Activated CD4-positive, alpha-beta memory T cell treated with anti-CD3 and anti-CD28 coated beads, Interleukin-2, amount 10 ng/mL, durations not matched to agents 7 days and 5 days (primary cell): ENCODE results near the gene AOC3. TPM values are rescaled to one million over a fixed set of nuclear protein-coding genes. Genes with fewer than 3 reads are reported as not detected.
"Not testable (repeated sequence)": the region's sequence is repeated elsewhere in the genome, so short reads cannot be mapped to it uniquely, and the experiment has no call there.

Source experiments
- CTCF ChIA-PET: fragments of 350-600 bp; sonication (Branson Sonifier 250); formaldehyde crosslinking; loops from one replicate; lab custom pipeline; 2021; ENCODE audit warnings: antibody characterized with exemption, inconsistent platforms; lab: Charles Lee
- POLR2A ChIA-PET: fragments of 350-600 bp; sonication (Branson Sonifier 250); formaldehyde crosslinking; loops from one replicate; lab custom pipeline; 2021; ENCODE audit warnings: antibody characterized with exemption; lab: Charles Lee
- DNase-seq: peaks from one replicate; pipeline ENCODE4 v3.0.0-alpha.2; 2020
- H3K27ac Mint-ChIP-seq: one replicate; pipeline ENCODE4 v1.8.0; 2021; ENCODE audit warnings: mild to moderate bottlenecking, mixed read lengths
- H3K27me3 Mint-ChIP-seq: one replicate; pipeline ENCODE4 v1.8.0; 2021; ENCODE audit warnings: mixed read lengths
- H3K36me3 Mint-ChIP-seq: one replicate; pipeline ENCODE4 v1.8.0; 2021; ENCODE audit warnings: low read depth, mixed read lengths
- H3K4me1 Mint-ChIP-seq: one replicate; pipeline ENCODE4 v1.8.0; 2021; ENCODE audit warnings: mixed read lengths
- H3K4me3 Mint-ChIP-seq: one replicate; pipeline ENCODE4 v1.8.0; 2021; ENCODE audit warnings: mild to moderate bottlenecking, mixed read lengths
- H3K9me3 Mint-ChIP-seq: one replicate; pipeline ENCODE4 v1.8.0; 2021; ENCODE audit warnings: mixed read lengths
- total RNA-seq, 2 experiments: library from RNA; stranded (reverse); gene quantifications; one replicate each; pipeline ENCODE4 v1.2.3, GENCODE V29; 2021

AOC3 gene
- total RNA-seq, 2 experiments from 2014 or later, result 0.50 to 0.53 TPM

- H3K4me1 Mint-ChIP-seq, H3K9me3 Mint-ChIP-seq, H3K27ac Mint-ChIP-seq, H3K36me3 Mint-ChIP-seq, CTCF ChIA-PET, H3K4me3 Mint-ChIP-seq, DNase-seq: not testable (repeated sequence)
- POLR2A ChIA-PET, result interaction anchor here (0.6 kb wide), 1 partner anchor 41 kb away, joined by 3 read pairs; no protein-coding TSS in a partner anchor
- H3K27me3 Mint-ChIP-seq, result peaks cover 27% of the 10 kb centered on the region
These were observed 23.1 kb downstream of the AOC3 start for GRCh38 chr17:42873932-42874695.

- H3K4me1 Mint-ChIP-seq, result no peaks in the 10 kb centered on the region
- H3K27me3 Mint-ChIP-seq, result peaks cover 19% of the 10 kb centered on the region
- no peaks in the 10 kb centered on the region for H3K36me3 Mint-ChIP-seq
- no peak overlapping the region for H3K27ac Mint-ChIP-seq
- no peak overlapping the region for H3K4me3 Mint-ChIP-seq
- ChIA-PET CTCF (no interaction called here), POLR2A (no interaction called here)
- H3K9me3 Mint-ChIP-seq, result no peaks in the 10 kb centered on the region
- no peak for DNase-seq
These were observed 26.0 kb downstream of the AOC3 start for GRCh38 chr17:42877037-42877436.

GRCh38 chr17:42878123-42878880 is 27.3 kb downstream of the AOC3 start:
- H3K27ac Mint-ChIP-seq, result no peak overlapping the region
- H3K27me3 Mint-ChIP-seq, result peaks cover 17% of the 10 kb centered on the region
- H3K9me3 Mint-ChIP-seq, result no peaks in the 10 kb centered on the region
- no peaks in the 10 kb centered on the region for H3K36me3 Mint-ChIP-seq
- no peak for DNase-seq
- POLR2A ChIA-PET, result no interaction called here
- no peak overlapping the region for H3K4me3 Mint-ChIP-seq
- CTCF ChIA-PET, result no interaction called here
- no peaks in the 10 kb centered on the region for H3K4me1 Mint-ChIP-seq

GRCh38 chr17:42878924-42879595 is 28.1 kb downstream of the AOC3 start:
- POLR2A ChIA-PET, result no interaction called here

DNA sequence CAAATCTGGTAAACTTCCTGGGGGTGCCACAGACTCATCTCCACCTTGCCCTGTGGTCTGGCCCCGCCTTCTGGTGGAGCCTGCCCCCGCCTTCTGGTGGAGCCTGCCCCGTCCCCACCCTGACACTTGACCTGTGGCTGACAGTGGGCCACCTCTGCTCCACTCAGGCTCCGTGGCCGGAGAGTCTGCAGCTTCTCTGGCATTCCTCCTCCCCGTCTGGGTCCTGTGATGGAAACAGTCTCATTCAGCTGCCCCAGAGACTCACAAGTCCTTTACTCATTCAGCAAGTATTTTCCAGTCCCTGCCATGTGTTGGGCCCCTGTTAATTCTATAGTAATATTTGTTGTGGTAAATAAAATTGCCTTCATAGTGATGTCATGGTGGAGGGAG is 28.6 kb downstream of the AOC3 start:
- no peak overlapping the region for H3K4me3 Mint-ChIP-seq
- no peaks in the 10 kb centered on the region for H3K4me1 Mint-ChIP-seq
- POLR2A ChIA-PET, result no interaction called here
- no peaks in the 10 kb centered on the region for H3K36me3 Mint-ChIP-seq
- no peak overlapping the region for H3K27ac Mint-ChIP-seq
- H3K27me3 Mint-ChIP-seq, result peaks cover 20% of the 10 kb centered on the region
- no peaks in the 10 kb centered on the region for H3K9me3 Mint-ChIP-seq
- DNase-seq, result no peak
- CTCF ChIA-PET, result no interaction called here

More at GRCh38 chr17:42878924-42879595, 28.1 kb downstream of the AOC3 start:
- CTCF ChIA-PET, result no interaction called here
- Mint-ChIP-seq H3K27ac (no peak overlapping the region), H3K36me3 (no peaks in the 10 kb centered on the region), H3K4me1 (no peaks in the 10 kb centered on the region), H3K4me3 (no peak overlapping the region), H3K9me3 (no peaks in the 10 kb centered on the region), H3K27me3 (peaks cover 19% of the 10 kb centered on the region)
- no peak for DNase-seq

GRCh38 chr17:42880776-42881310 is 29.8 kb downstream of the AOC3 start:
- no peak overlapping the region for H3K4me3 Mint-ChIP-seq
- no peaks in the 10 kb centered on the region for H3K36me3 Mint-ChIP-seq
- ChIA-PET CTCF (interaction anchor here (0.6 kb wide), 1 partner anchor 321 kb away, joined by 3 read pairs; no protein-coding TSS in a partner anchor), POLR2A (no interaction called here)
- no peak for DNase-seq
- peaks cover 17% of the 10 kb centered on the region for H3K27me3 Mint-ChIP-seq
- no peaks in the 10 kb centered on the region for H3K4me1 Mint-ChIP-seq
- H3K27ac Mint-ChIP-seq, result no peak overlapping the region
- H3K9me3 Mint-ChIP-seq, result no peaks in the 10 kb centered on the region

DNA sequence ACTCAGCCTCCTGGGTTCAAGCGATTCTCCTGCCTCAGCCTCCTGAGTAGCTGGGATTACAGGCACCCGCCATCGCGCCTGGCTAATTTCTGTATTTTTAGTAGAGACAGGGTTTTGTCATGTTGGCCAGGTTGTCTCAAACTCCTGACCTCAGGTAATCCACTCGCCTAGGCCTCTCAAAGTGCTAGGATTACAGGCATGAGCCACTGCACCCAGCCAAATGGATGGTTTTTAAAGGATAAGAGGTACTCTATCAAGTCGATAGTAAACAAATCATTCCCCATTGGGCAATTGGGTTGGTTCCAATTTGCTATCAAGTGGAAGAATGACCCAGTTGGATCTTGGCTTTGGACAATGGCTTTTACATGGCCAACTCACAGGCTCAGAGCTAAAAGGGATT is 30.7 kb downstream of the AOC3 start:
- H3K9me3 Mint-ChIP-seq, H3K27ac Mint-ChIP-seq, POLR2A ChIA-PET, CTCF ChIA-PET, H3K4me1 Mint-ChIP-seq, H3K4me3 Mint-ChIP-seq, H3K36me3 Mint-ChIP-seq, DNase-seq: not testable (repeated sequence)
- H3K27me3 Mint-ChIP-seq, result peaks cover 17% of the 10 kb centered on the region

GRCh38 chr17:42882166-42882565 is 31.2 kb downstream of the AOC3 start:
- no peak for DNase-seq
- Mint-ChIP-seq H3K4me1 (peaks cover 2% of the 10 kb centered on the region), H3K9me3 (no peaks in the 10 kb centered on the region), H3K4me3 (no peak overlapping the region), H3K27me3 (peaks cover 16% of the 10 kb centered on the region), H3K27ac (no peak overlapping the region), H3K36me3 (no peaks in the 10 kb centered on the region)
- POLR2A ChIA-PET, result no interaction called here
- CTCF ChIA-PET, result no interaction called here

GRCh38 chr17:42883802-42884558 is 33.0 kb downstream of the AOC3 start:
- DNase-seq, result no peak
- H3K27me3 Mint-ChIP-seq, result peaks cover 10% of the 10 kb centered on the region
- H3K27ac Mint-ChIP-seq, result no peak overlapping the region
- no peaks in the 10 kb centered on the region for H3K36me3 Mint-ChIP-seq
- no peak overlapping the region for H3K4me3 Mint-ChIP-seq
- ChIA-PET POLR2A (no interaction called here), CTCF (no interaction called here)
- H3K4me1 Mint-ChIP-seq, result peaks cover 2% of the 10 kb centered on the region
- H3K9me3 Mint-ChIP-seq, result no peaks in the 10 kb centered on the region

DNA sequence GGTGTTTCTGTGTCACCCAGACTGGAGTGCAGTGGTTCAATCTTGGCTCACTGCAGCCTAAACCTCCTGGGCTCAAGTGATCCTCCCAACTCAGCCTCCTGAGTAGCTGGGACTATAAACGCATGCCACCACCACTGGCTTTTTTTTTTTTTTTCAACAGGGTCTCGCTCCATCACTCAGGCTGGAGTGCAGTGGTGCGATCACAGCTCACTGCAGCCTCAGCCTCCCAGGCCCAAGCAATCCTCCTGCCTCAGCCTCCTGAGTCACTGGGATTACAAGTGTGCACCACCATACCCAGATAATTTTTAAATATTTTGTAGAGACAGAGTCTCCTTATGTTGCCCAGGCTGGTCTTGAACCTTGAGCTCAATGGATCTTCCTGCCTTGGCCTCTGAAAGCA is 34.8 kb downstream of the AOC3 start:
- H3K27me3 Mint-ChIP-seq, H3K4me1 Mint-ChIP-seq, DNase-seq, H3K27ac Mint-ChIP-seq, H3K4me3 Mint-ChIP-seq, POLR2A ChIA-PET, H3K9me3 Mint-ChIP-seq, H3K36me3 Mint-ChIP-seq: not testable (repeated sequence)
- CTCF ChIA-PET, result interaction anchor here (0.7 kb wide), 1 partner anchor 17 kb away, joined by 4 read pairs; no protein-coding TSS in a partner anchor

- ChIA-PET CTCF (interaction anchor here (0.7 kb wide), 2 partner anchors 18 to 256 kb away, joined by 3 to 4 read pairs; no protein-coding TSS in a partner anchor), POLR2A (no interaction called here)
- no peaks in the 10 kb centered on the region for H3K36me3 Mint-ChIP-seq
- H3K4me3 Mint-ChIP-seq, result no peak overlapping the region
- no peak overlapping the region for H3K27ac Mint-ChIP-seq
- no peaks in the 10 kb centered on the region for H3K9me3 Mint-ChIP-seq
- peaks cover 5% of the 10 kb centered on the region for H3K27me3 Mint-ChIP-seq
- DNase-seq, result no peak
- peaks cover 2% of the 10 kb centered on the region for H3K4me1 Mint-ChIP-seq
These were observed 35.5 kb downstream of the AOC3 start for GRCh38 chr17:42886283-42887176.

GRCh38 chr17:42889809-42890208 is 38.8 kb downstream of the AOC3 start:
- no peak overlapping the region for H3K27ac Mint-ChIP-seq
- ChIA-PET CTCF (no interaction called here), POLR2A (no interaction called here)
- H3K4me1 Mint-ChIP-seq, result peaks cover 6% of the 10 kb centered on the region
- H3K9me3 Mint-ChIP-seq, result no peaks in the 10 kb centered on the region
- H3K27me3 Mint-ChIP-seq, result peaks cover 18% of the 10 kb centered on the region
- H3K36me3 Mint-ChIP-seq, result no peaks in the 10 kb centered on the region
- H3K4me3 Mint-ChIP-seq, result no peak overlapping the region
- no peak for DNase-seq
